Endothelial cell (in vitro differentiated cells): Measurements from ENCODE around the gene CRABP2. TPM values are rescaled to one million over a fixed set of nuclear protein-coding genes. Genes with fewer than 3 reads are reported as not detected.

Source experiments
- DNase-seq: peaks from one replicate; pipeline ENCODE4 v3.0.0; 2021; ENCODE audit warnings: low spot score
- H3K27ac Mint-ChIP-seq: one replicate; pipeline ENCODE4 v1.8.0; 2021; ENCODE audit warnings: mixed read lengths, inconsistent platforms; ENCODE audit not compliant: unreplicated experiment
- H3K27me3 Mint-ChIP-seq: one replicate; pipeline ENCODE4 v1.8.0; 2021; ENCODE audit warnings: mild to moderate bottlenecking, moderate library complexity, mixed read lengths, inconsistent platforms; ENCODE audit not compliant: unreplicated experiment
- H3K36me3 Mint-ChIP-seq: one replicate; pipeline ENCODE4 v1.8.0; 2021; ENCODE audit warnings: mild to moderate bottlenecking, low read depth, mixed read lengths, inconsistent platforms; ENCODE audit not compliant: unreplicated experiment
- H3K4me1 Mint-ChIP-seq: one replicate; pipeline ENCODE4 v1.8.0; 2021; ENCODE audit warnings: mild to moderate bottlenecking, mixed read lengths, inconsistent platforms; ENCODE audit not compliant: unreplicated experiment
- H3K4me3 Mint-ChIP-seq: one replicate; pipeline ENCODE4 v1.8.0; 2021; ENCODE audit warnings: mild to moderate bottlenecking, mixed read lengths, inconsistent platforms; ENCODE audit not compliant: unreplicated experiment
- H3K9me3 Mint-ChIP-seq: one replicate; pipeline ENCODE4 v1.8.0; 2021; ENCODE audit warnings: mixed read lengths, inconsistent platforms; ENCODE audit not compliant: unreplicated experiment
- total RNA-seq: library from RNA; stranded (reverse); fragmentation: NEBNext Ultra II Directional; extraction: Animal tissue kit (Norgen Biotek cat#: 25700); gene quantifications from one replicate; pipeline ENCODE4 v1.2.1, GENCODE V29; 2021; ENCODE audit not compliant: unreplicated experiment
- TF ChIP-seq, protein P1 (sequence below): fragments of 200-600 bp; sonication (generic); IDR thresholded peaks from one replicate; pipeline ENCODE4 v1.5.0; 2021; ENCODE audit warnings: antibody characterized with exemption; ENCODE audit not compliant: unreplicated experiment

The CRABP2 gene
- total RNA-seq, 1 donor from 2014 or later, result 9.5 TPM

GRCh38 chr1:156742017-156742416 lies 36.6 kb upstream of the CRABP2 start:
- TF ChIP-seq, protein P1, sequence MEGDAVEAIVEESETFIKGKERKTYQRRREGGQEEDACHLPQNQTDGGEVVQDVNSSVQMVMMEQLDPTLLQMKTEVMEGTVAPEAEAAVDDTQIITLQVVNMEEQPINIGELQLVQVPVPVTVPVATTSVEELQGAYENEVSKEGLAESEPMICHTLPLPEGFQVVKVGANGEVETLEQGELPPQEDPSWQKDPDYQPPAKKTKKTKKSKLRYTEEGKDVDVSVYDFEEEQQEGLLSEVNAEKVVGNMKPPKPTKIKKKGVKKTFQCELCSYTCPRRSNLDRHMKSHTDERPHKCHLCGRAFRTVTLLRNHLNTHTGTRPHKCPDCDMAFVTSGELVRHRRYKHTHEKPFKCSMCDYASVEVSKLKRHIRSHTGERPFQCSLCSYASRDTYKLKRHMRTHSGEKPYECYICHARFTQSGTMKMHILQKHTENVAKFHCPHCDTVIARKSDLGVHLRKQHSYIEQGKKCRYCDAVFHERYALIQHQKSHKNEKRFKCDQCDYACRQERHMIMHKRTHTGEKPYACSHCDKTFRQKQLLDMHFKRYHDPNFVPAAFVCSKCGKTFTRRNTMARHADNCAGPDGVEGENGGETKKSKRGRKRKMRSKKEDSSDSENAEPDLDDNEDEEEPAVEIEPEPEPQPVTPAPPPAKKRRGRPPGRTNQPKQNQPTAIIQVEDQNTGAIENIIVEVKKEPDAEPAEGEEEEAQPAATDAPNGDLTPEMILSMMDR, result no peak
- peaks cover 30% of the 10 kb centered on the region for H3K4me1 Mint-ChIP-seq
- peaks cover 11% of the 10 kb centered on the region for H3K27me3 Mint-ChIP-seq
- H3K9me3 Mint-ChIP-seq, result no peaks in the 10 kb centered on the region
- H3K4me3 Mint-ChIP-seq, result peak overlapping the region; percentile 11
- DNase-seq, result no peak
- peaks cover 33% of the 10 kb centered on the region for H3K36me3 Mint-ChIP-seq
- H3K27ac Mint-ChIP-seq, result peak overlapping the region; percentile 98

DNA sequence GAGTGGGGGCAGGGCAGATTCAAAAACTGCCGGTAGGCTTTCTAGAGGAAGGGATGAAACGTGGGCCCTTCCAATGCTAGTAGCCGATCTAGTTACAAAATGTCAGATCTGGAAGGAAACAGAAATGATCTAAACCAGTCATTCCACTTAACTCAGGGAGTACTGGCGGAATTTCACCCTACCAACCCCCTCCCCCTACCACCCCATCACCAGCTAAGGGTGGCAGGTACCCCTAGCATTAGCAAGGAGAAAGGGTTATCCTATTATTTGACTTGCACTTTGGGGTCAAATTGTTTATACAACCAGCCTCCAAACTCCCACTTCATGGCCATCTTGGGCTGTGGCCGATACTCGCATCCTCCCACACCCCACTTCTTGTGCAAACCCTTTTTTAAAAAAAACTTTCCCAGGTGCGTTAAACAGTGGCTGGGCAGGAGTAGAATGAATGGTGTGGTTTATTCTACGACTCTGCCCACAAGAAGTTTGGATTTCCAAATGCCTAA lies 36.1 kb upstream of the CRABP2 start:
- Mint-ChIP-seq H3K4me1 (peaks cover 29% of the 10 kb centered on the region), H3K27ac (peak overlapping the region; percentile 98), H3K27me3 (peaks cover 10% of the 10 kb centered on the region), H3K36me3 (peaks cover 33% of the 10 kb centered on the region), H3K4me3 (peak overlapping the region; percentile 97), H3K9me3 (no peaks in the 10 kb centered on the region)
- TF ChIP-seq, protein P1, result no peak
- DNase-seq, result no peak

DNA sequence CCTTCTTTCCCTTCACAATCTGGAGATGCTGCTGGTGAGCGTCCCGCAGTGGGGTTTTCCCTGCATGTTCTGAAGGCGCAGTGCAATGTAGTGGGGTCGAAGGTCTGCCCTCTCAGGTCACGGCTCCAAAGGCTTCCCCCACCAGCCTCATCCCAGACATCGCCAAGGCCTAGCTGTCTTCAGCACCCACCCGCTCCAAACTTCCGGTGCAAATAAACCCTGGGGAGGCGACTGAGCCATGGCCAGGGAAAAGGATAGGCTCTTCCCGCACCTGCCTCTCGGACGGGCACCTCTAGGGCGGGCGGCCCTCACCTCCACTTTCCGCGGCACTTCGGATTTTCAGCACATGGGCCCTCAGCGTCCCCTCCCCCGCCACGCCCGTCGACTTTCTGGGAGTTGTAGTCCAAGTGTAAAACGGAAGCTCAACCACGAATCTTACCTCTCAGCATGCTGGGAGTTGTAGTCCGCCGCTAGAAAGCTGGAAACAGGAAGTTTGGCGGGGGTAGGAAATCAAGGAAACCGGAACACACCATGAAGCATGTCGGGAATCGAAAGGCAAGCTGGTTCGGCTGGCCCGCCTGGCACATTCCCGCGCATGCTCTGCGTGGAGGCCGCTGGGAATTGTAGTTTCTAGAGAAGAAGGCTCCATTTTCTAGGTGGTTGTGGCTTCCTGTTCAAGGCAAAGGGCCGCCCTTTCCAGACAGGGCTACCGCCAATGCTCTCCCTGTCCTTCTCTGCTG lies 35.5 kb upstream of the CRABP2 start, which contains the start of gene MRPL24:
MRPL24 (minus strand) TSS at position 348 of the 740 bp plus-strand sequence. CDS start 2,384 bp downstream, outside the sequence.
- TF ChIP-seq, protein P1, result no peak
- H3K36me3 Mint-ChIP-seq, result peaks cover 28% of the 10 kb centered on the region

DNA sequence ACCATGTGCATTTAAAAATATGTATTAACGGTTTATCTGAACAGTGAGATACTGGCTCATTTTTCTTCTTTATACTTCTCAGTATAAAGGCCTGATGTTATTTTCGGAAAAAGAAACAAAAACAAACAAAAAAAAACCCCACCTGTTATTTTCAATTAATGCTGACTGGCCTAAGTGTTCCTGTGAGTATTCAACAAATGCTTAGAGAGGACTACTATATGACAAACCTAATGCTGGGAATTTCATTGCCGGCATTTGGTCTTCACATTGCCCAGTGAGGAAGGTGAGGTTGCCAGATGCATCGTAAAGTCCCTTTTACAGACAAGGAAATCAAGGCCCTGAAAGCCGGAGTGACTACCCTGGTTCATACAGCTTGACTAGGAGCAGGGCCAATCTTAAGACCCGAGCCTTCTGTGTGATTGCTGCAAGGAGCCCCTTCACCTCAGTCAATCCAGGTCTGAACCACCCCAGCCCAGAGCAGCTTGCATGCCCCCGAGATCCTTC lies 34.9 kb upstream of the CRABP2 start:
- no peak for DNase-seq
- TF ChIP-seq, protein P1, result no peak
- peak overlapping the region; percentile 67 for H3K27ac Mint-ChIP-seq
- peaks cover 3% of the 10 kb centered on the region for H3K27me3 Mint-ChIP-seq
- peaks cover 17% of the 10 kb centered on the region for H3K4me1 Mint-ChIP-seq
- peak overlapping the region; percentile 97 for H3K4me3 Mint-ChIP-seq
- no peaks in the 10 kb centered on the region for H3K9me3 Mint-ChIP-seq
- H3K36me3 Mint-ChIP-seq, result peaks cover 25% of the 10 kb centered on the region

More for the DNA sequence above, 35.5 kb upstream of the CRABP2 start, which contains the start of gene MRPL24:
- Mint-ChIP-seq H3K27ac (peak within 1 kb of the TSS; percentile 98), H3K9me3 (no peaks in the 10 kb centered on the region), H3K4me1 (peaks cover 23% of the 10 kb centered on the region), H3K27me3 (peaks cover 9% of the 10 kb centered on the region), H3K4me3 (peak within 1 kb of the TSS; percentile 97)
- peak; percentile 90 for DNase-seq

- TF ChIP-seq, protein P1, result no peak
These were observed 33.5 kb upstream of the CRABP2 start for GRCh38 chr1:156738916-156739315.

More at GRCh38 chr1:156738916-156739315, 33.5 kb upstream of the CRABP2 start:
- no peak overlapping the region for H3K4me3 Mint-ChIP-seq
- DNase-seq, result no peak
- H3K27ac Mint-ChIP-seq, result no peak overlapping the region
- H3K27me3 Mint-ChIP-seq, result peaks cover 2% of the 10 kb centered on the region
- no peaks in the 10 kb centered on the region for H3K9me3 Mint-ChIP-seq
- peaks cover 21% of the 10 kb centered on the region for H3K36me3 Mint-ChIP-seq
- H3K4me1 Mint-ChIP-seq, result peaks cover 15% of the 10 kb centered on the region
